Stromal cell of bone marrow (primary cell): ENCODE results near the gene STK10.
"Not testable (repeated sequence)": the region's sequence is repeated elsewhere in the genome, so short reads cannot be mapped to it uniquely, and the experiment has no call there.

ENCODE experiments used
- DNase-seq: peaks from one replicate; pipeline ENCODE4 v3.0.0-alpha.2; 2012; ENCODE audit warnings: low read depth

STK10 gene

DNA sequence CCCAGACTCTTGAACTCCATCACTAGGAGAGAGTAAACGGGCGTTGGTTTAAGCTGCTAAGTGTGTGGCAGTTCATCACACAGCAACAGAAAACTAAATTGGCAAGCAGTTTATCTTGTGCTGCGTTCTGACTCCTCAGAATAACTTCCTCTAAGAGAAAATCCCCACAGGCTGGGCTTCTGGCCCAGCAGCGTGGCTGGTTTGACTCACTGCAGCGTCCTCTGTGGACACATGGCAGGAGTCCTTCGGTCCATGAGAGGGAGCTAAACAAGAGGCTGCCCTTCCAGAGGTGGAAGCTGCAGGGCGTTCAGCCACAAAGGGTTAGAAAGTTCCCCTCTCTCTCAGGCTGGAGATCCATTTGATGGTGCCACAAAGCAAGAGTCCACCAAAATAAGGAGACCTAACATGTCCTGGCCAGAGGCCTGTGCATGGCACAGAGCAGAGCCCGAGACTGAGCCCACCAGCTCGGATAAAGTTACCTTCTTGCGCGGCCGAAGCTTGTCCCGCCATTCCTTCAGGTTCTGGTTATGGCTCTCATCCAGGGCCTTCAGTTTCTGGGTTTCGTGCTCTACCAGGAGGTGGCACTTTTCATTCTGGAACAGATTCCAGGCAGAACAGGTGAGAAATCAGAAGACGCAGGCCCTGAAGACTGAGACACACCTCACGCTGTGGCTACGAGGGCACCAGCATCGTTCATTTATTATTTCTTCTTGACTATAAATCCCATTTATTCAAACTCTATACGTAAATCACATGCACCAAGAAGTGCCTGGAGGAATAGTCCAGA, 135.4 kb downstream of the STK10 start:
- peak; percentile 85 for DNase-seq

- DNase-seq = no peak
Measured at GRCh38 chr5:172051643-172052339, 136.2 kb downstream of the STK10 start.

DNA sequence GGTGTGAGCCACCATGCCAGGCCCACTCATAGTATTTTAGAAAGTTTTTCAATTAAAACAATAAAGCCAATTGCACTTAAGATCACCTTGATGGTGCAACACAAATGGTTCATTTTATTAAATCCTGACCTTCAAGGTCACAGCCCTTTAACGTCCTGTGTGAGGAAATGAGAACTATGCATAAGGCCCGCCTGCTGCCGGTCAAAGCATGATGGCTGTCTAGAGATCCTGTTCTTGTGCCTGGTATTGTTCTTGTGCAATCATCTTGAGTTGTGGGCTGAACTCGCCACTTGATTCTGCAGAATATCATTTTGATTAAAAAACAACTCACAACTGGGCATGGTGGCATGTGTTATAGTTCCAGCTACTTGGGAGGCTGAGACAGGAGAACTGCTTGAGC, 137.9 kb downstream of the STK10 start:
- DNase-seq = no peak

GRCh38 chr5:172049226-172049796, 138.7 kb downstream of the STK10 start:
- no peak for DNase-seq

DNA sequence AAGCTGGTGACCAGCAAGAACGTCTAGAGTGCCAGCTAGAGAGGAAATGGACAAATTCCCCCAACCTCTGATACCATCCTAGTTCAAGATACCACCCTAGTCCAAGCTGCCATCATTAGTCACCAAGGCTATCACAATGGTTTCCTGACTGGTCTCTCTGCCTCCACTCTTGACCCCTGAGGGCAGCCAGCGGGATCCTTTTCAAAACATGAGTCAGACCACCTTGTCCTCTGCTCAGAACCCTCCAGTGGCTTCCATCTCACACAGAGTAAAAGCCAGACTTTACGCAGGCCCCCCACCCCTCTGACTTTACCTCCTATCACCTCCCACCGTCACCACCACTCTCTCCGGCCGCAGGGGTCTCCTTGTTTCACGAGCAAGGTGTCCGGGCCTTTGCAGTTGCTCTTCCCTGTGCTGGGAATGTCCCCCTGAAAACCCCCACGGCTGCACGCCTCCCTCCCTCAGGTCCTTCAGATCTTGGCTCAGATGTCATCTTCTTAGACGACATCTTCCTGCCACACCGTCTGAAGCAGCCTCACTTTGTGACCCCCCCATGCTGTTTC, 139.4 kb downstream of the STK10 start:
- DNase-seq = no peak

GRCh38 chr5:172048170-172048422, 139.9 kb downstream of the STK10 start:
- DNase-seq = no peak

DNA sequence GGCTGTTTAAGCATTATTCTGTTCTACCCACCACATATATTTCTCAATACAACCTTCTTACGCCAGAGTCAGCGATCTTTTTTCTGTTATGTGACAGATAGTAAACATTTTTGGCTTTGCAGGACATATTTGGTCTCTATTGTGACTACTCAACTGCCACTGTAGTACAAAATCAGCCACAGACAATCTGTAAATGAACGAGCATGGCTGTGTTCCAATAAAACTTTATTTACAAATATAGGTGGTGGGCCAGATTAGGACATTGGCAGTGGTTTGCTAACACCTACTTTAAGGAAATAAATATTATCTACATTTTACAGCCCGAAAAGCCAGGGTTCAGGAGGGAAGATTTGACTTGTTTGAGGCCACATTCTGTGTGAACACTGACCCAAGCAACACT, 141.4 kb downstream of the STK10 start:
- no peak for DNase-seq

GRCh38 chr5:172045315-172045632, 142.8 kb downstream of the STK10 start:
- no peak for DNase-seq

DNA sequence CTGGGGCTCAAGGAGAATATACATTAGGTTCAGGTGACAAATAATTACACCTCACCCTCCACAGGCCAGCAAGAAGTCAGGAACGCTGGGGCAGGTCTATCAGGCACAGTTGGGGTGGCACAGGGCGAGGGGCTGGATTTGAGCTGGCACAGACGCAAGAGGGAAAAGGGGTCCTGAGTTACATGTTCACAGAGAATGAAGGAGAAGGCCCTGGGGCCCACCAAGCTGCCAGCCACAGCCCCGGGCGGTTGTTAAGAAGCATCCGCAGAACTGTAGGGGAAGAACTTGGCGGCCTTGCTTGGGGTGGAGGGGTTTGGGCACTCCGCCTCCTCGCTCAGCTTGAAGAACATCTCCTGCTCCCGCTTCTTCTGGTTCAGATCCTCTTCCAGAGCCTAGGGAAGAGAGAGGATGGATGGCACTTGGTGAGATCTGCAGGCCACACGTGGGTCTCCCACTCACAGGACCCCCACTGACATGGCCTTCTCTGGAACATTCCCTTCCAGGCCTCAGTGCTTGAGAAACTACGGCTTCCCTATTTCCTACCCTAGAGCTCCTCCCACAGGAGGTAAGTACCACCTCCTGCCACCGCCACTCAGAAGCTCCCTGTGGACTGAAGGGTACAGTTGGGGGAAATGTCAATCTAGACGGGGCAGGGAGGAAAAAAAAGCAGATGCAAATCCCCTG, 143.3 kb downstream of the STK10 start:
- no peak for DNase-seq

DNA sequence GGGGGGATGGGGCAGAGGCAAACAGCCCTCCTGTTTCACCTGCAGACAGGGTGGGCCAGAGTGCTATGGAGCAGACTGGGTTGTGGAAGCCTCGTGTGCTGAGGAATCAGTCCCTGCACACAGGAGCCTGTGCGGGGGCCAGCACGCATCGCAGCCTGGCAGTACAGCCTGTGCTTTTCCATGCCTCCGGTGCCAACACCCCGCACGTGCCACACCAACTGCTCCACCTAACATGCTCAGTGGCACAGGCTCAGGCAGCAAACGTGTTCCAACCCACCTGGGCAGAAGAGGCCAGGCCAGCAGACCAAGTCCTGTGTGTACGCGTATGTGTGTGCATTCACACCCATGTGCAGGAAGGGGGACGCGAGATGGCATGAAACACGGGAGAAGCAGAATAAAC, 144.2 kb downstream of the STK10 start:
- DNase-seq = no peak

- no peak for DNase-seq
Measured at GRCh38 chr5:172042183-172042582, 145.8 kb downstream of the STK10 start.

DNA sequence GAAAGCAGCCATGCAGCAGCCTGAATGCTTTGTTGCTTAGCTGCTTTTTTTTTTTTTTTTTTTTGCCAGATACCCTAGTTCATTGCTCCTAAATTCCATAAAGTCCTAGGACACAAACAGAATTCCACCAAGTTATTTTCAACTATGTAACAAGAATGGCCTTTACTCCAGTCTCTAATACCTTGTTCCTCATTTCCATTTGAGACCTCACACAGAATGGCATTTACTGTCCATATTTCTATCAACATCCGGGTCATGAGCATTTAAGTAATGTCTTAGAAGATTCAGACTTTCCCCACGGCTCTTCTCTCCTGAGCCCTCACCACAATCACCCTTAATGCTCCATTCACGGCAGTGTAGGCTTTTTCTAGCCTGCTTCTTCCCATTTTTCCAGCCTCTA, 149.9 kb downstream of the STK10 start:
- no peak for DNase-seq

DNA sequence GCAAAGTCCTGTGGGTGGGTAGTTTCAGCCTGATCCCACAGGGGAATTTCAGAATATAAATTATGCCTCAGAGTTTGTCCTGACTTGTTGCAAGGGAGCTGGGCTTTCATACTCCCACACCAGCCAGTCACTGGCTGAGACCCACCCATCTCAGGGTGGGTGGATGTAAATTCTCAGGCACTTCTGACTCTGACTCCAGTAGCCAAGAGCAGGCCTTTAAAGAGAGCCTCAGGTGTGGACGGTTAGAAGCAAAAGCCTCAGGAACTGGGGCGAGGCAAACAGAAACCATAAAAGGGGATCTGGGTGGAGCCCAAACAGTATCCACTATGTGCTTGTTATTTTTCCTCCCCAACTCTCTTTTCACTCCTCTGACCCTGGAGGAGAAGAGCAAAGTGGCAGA, 153.0 kb downstream of the STK10 start:
- DNase-seq = no peak

DNA sequence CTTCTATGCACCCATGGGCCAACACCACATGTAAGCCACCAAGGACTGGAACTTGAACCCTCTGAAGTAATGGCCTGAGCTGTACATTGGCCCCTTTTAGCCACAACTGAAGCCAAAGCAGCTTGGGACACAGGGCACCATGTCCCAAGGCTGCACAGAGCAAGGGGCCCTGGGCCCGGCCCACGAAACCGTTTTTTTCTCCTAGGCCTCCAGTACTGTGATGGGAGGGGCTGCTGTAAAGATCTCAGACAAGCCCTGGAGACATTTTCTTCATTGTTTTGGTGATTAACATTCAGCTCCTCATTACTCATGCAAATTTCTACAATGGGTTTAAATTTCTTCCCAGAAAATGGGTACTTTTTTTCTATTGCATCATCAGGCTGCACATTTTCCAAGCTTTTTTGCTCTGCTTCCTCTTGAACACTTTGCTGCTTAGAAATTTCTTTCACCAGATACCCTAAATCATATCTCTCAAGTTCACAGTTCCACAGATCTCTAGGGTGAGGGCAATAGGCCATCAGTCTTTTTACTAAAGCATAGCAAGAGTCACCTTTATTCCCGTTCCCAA, 156.0 kb downstream of the STK10 start:
- DNase-seq = no peak

GRCh38 chr5:172029876-172030275, 158.1 kb downstream of the STK10 start:
- DNase-seq = no peak

DNA sequence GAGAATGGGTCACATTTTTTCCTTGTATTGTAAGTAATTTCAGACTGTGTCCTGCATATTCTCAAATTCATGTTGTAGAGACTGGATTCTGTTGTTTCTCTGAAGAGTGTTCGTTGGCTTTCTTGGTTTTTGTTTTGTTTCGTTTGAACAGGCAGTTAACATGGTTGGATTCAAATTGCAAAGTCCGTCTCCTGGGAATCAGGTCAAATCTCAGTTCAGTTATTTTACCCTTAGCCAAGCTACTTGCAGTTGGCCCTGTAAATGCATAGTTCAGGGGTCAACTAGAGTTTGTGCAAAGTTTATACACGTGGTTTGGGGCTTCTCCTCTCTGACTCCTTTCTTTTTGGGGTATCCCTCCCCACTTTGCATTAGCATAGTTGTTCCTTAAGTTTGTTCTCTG, 159.9 kb downstream of the STK10 start:
- DNase-seq = no peak

DNA sequence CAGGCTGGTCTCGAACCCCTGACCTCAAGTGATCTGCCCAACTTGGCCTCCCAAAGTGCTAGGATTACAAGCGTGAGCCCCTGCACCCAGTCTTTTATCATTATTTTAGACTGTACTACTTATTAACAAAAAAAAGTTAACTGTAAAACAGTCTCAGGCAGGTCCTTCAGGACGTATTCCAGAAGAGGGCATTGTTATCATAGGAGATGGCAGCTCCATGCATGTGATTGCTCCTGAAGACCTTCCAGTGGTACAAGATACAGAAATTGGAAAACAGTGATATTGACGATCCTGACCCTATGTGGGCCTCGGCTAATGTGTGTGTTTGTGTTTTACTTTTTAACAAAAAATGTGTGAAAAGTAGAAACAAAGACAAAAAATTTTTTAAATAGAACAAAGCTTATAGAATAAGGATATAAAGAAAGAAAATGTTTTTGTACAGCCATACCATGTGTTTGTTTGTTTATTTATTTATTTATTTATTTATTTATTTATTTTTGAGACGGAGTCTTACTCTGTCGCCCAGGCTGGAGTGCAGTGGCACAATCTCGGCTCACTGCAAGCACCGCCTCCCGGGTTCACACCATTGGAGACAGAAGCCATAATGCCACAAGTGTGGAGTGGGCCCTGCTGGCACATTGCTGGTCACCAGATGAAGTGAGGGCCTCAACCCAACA, 167.8 kb downstream of the STK10 start:
- not testable (repeated sequence) for DNase-seq

- no peak for DNase-seq
Measured at GRCh38 chr5:172015346-172015745, 172.7 kb downstream of the STK10 start.

- no peak for DNase-seq
Measured at GRCh38 chr5:172010278-172010677, 177.7 kb downstream of the STK10 start.

DNA sequence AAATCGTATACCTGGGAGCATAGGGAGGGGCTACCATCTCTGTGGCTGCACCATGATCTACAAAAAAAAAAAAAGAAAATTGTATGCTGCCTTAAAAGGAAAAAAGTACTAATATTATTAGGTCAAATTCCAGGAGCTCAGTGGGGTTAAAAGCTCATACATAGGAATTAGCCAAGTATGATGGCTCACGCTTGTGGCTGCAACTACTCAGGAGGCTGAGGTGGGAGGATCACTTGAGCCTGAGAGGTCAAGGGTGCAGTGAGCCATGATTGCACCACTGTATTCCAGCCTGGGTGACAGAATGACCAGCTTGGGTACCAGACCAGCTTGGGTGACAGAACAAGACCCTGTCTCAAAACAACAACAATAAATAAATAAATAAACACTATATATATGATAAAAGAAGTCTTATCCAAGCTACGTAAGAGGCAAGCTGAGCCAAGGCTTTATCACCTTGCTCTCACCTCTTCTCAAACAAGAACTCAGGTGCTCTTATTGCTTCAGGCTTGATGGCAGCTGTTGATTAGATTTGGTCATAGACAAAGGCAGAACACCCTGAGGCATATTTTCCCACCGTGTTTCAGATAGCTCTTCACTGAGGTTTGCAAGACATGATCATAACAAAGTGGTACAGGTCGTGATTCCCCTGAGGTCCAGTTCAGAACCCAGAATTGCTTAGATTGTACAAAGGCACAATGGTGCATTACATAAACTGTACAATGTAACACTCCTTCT, 178.3 kb downstream of the STK10 start:
- DNase-seq = no peak

DNA sequence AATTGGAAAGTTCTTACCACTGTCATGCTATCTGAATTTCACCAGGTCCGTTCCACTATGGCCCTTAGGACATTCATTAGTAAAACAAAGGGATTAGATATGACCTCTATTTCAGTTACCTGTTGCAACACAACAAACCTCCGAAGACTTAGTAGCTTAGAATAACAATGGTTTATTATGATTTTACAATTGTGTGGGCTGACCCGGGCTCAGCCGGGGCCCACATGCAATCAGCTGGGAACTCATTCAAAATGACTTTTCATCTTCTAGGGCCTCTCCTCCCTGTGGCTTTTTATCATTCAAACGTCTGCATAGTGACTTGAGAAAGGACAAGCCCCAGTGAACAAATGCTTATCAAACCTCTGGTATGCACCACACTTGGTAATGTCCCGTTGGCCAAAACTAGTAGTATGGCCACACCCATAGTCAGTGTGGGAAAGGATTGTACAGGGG, 179.3 kb downstream of the STK10 start:
- DNase-seq = no peak
